HG02943 (cell line): ENCODE measurements around the gene SLC25A17.
"Not testable (repeated sequence)": the region's sequence is repeated elsewhere in the genome, so short reads cannot be mapped to it uniquely, and the experiment has no call there.

Experiments used
- ATAC-seq: cut with Tn5 transposase; IDR thresholded peaks from one replicate; pipeline ENCODE4 v1.9.1; 2021; ENCODE audit warnings: mild to moderate bottlenecking, low read depth, moderate library complexity; ENCODE audit not compliant: unreplicated experiment

SLC25A17 gene

GRCh38 chr22:40723396-40723933, 95.7 kb downstream of the SLC25A17 start:
- no peak for ATAC-seq

GRCh38 chr22:40721266-40721665, 97.9 kb downstream of the SLC25A17 start:
- ATAC-seq: no peak

GRCh38 chr22:40720538-40721256, 98.4 kb downstream of the SLC25A17 start:
- no peak for ATAC-seq

GRCh38 chr22:40720156-40720537, 99.0 kb downstream of the SLC25A17 start:
- not testable (repeated sequence) for ATAC-seq
